ENCODE measurements around the gene FRS2. TPM values are rescaled to one million over a fixed set of nuclear protein-coding genes. Genes with fewer than 3 reads are reported as not detected.
A peak's percentile ranks its signal among the peaks of the same experiment; 100 is the strongest.

Gene FRS2
- total and polyA plus RNA-seq, 9 of the 15 experiments (the other 6 are each of a cell fraction or from before 2014, with no cell fraction given), result 1.0 to 9.1 (median 6.0) TPM

- TF ChIP-seq ADNP (tag; IDR thresholded peaks at IDR 0.05) (no peak), SIRT6 (IDR thresholded peaks at IDR 0.05; ENCODE audit: low read depth, low read length) (no peak), KDM4B (IDR thresholded peaks at IDR 0.05; ENCODE audit: borderline replicate concordance in 2 of 2, low read depth in 1 of 2) (peak in 1 of 2 experiments; percentile 97; a peak in 2 of 4 replicates), HDAC1 (IDR thresholded peaks at IDR 0.05) (peak in 1 of 2 experiments; percentile 75; a peak in 1 of 4 replicates), ZBTB33 (CRISPR knock-in tag; IDR thresholded peaks at IDR 0.05) (0 out of 2 replicates have a peak, but pooled peaks have one; percentile 41), USF1 (CRISPR knock-in tag; IDR thresholded peaks at IDR 0.05) (no peak), ZNF274 (IDR thresholded peaks at IDR 0.05; ENCODE audit: borderline replicate concordance, low read depth, low read length) (no peak), ZC3H11A (IDR thresholded peaks at IDR 0.05; ENCODE audit: low read depth, low read length) (no peak), FOXK2 (conservative IDR thresholded peaks at IDR 0.05 in 1 of 2, IDR thresholded peaks at IDR 0.05 in 1 of 2; ENCODE audit: low read depth in 2 of 2) (0 out of 4 replicates have a peak, but pooled peaks of 1 of the 2 experiments have one; percentile 26), BMI1 (IDR thresholded peaks at IDR 0.05; ENCODE audit: low read length) (no peak), ZNF707 (CRISPR knock-in tag; conservative IDR thresholded peaks at IDR 0.05) (no peak), FOXP4 (CRISPR knock-in tag; IDR thresholded peaks at IDR 0.05; ENCODE audit: borderline replicate concordance) (peak; percentile 78; the same call in 1 of the 2 replicates), MTA2 (IDR thresholded peaks at IDR 0.05; ENCODE audit: low read depth) (peak; percentile 53), MEF2D (tag; conservative IDR thresholded peaks at IDR 0.05; ENCODE audit: low read depth) (no peak), EWSR1 (IDR thresholded peaks at IDR 0.05; ENCODE audit: borderline replicate concordance, low read depth, partially characterized antibody) (no peak)
- TF ChIP-seq, protein P1, sequence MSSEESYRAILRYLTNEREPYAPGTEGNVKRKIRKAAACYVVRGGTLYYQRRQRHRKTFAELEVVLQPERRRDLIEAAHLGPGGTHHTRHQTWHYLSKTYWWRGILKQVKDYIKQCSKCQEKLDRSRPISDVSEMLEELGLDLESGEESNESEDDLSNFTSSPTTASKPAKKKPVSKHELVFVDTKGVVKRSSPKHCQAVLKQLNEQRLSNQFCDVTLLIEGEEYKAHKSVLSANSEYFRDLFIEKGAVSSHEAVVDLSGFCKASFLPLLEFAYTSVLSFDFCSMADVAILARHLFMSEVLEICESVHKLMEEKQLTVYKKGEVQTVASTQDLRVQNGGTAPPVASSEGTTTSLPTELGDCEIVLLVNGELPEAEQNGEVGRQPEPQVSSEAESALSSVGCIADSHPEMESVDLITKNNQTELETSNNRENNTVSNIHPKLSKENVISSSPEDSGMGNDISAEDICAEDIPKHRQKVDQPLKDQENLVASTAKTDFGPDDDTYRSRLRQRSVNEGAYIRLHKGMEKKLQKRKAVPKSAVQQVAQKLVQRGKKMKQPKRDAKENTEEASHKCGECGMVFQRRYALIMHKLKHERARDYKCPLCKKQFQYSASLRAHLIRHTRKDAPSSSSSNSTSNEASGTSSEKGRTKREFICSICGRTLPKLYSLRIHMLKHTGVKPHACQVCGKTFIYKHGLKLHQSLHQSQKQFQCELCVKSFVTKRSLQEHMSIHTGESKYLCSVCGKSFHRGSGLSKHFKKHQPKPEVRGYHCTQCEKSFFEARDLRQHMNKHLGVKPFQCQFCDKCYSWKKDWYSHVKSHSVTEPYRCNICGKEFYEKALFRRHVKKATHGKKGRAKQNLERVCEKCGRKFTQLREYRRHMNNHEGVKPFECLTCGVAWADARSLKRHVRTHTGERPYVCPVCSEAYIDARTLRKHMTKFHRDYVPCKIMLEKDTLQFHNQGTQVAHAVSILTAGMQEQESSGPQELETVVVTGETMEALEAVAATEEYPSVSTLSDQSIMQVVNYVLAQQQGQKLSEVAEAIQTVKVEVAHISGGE (CRISPR knock-in tag; IDR thresholded peaks at IDR 0.05), result peak; percentile 75 to 92 (median 77); a peak in 5 of 6 replicates
These were observed at the start of gene FRS2 (continued) for GRCh38 chr12:69470189-69471075.

Data from K562 (cell line).